Parathyroid adenoma (tissue), 2 donors: Measurements from ENCODE around the gene SIDT1.

ENCODE experiments used
- H2AFZ ChIP-seq: fragments of 300-600 bp; sonication (generic); one replicate; pipeline ENCODE4 v1.7.0; 2017; ENCODE audit warnings: antibody characterized with exemption, mild to moderate bottlenecking
- H3K27ac ChIP-seq: fragments of 300-600 bp; sonication (generic); one replicate; pipeline ENCODE4 v1.7.0; 2017
- H3K27me3 ChIP-seq: fragments of 300-600 bp; sonication (generic); one replicate; pipeline ENCODE4 v1.7.0; 2017; ENCODE audit warnings: low read length; ENCODE audit not compliant: control insufficient read depth, insufficient read depth
- H3K36me3 ChIP-seq: fragments of 300-600 bp; sonication (generic); one replicate; pipeline ENCODE4 v1.7.0; 2017; ENCODE audit warnings: low read length; ENCODE audit not compliant: control insufficient read depth, insufficient read depth
- H3K4me1 ChIP-seq: fragments of 300-600 bp; sonication (generic); one replicate; pipeline ENCODE4 v1.7.0; 2017; ENCODE audit warnings: control low read depth
- H3K4me2 ChIP-seq: fragments of 300-600 bp; sonication (generic); one replicate; pipeline ENCODE4 v1.7.0; 2017; ENCODE audit warnings: low read length
- H3K4me3 ChIP-seq: fragments of 300-600 bp; sonication (generic); one replicate; pipeline ENCODE4 v1.7.0; 2017; ENCODE audit warnings: low read depth, low read length
- H3K79me2 ChIP-seq: fragments of 300-600 bp; sonication (generic); one replicate; pipeline ENCODE4 v1.7.0; 2017; ENCODE audit warnings: control low read depth
- H3K9ac ChIP-seq: fragments of 300-600 bp; sonication (generic); one replicate; pipeline ENCODE4 v1.7.0; 2017; ENCODE audit warnings: mild to moderate bottlenecking
- H3K9me3 ChIP-seq: fragments of 300-600 bp; sonication (generic); one replicate; pipeline ENCODE4 v1.7.0; 2017; ENCODE audit warnings: low read length; ENCODE audit not compliant: control insufficient read depth
- TF ChIP-seq, protein P1 (sequence below): fragments of 300-600 bp; sonication (generic); IDR thresholded peaks from one replicate; pipeline ENCODE4 v1.7.0; 2017; ENCODE audit warnings: antibody characterized with exemption, mild to moderate bottlenecking
- donor health status: primary hyperparathyroidism.

The SIDT1 gene

DNA sequence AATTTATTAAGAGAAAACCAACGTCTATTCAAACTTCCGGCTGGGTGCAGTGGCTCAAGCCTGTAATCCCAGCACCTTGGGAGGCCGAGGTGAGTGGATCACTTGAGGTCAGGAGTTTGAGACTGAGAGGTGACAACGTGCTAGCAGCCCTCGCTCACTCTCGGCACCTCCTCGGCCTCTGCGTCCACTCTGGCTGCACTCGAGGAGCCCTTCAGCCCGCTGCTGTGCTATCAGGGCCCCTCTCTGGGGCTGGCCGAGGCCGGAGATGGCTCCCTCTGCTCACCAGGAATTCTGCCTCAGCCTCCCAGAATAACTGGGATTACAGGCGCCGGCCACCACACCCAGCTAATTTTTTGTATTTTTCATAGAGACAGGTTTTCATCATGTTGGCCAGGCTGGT, 105.4 kb downstream of the SIDT1 start:
- Histone ChIP-seq H3K79me2 (no peaks in the 10 kb centered on the region), H3K4me2 (no peak overlapping the region), H2AFZ (no peak overlapping the region), H3K27me3 (no peaks in the 10 kb centered on the region), H3K27ac (no peak overlapping the region), H3K4me3 (no peak overlapping the region), H3K9me3 (no peaks in the 10 kb centered on the region), H3K36me3 (no peaks in the 10 kb centered on the region), H3K4me1 (no peaks in the 10 kb centered on the region), H3K9ac (no peak overlapping the region)
- TF ChIP-seq, protein P1, sequence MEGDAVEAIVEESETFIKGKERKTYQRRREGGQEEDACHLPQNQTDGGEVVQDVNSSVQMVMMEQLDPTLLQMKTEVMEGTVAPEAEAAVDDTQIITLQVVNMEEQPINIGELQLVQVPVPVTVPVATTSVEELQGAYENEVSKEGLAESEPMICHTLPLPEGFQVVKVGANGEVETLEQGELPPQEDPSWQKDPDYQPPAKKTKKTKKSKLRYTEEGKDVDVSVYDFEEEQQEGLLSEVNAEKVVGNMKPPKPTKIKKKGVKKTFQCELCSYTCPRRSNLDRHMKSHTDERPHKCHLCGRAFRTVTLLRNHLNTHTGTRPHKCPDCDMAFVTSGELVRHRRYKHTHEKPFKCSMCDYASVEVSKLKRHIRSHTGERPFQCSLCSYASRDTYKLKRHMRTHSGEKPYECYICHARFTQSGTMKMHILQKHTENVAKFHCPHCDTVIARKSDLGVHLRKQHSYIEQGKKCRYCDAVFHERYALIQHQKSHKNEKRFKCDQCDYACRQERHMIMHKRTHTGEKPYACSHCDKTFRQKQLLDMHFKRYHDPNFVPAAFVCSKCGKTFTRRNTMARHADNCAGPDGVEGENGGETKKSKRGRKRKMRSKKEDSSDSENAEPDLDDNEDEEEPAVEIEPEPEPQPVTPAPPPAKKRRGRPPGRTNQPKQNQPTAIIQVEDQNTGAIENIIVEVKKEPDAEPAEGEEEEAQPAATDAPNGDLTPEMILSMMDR = no peak

DNA sequence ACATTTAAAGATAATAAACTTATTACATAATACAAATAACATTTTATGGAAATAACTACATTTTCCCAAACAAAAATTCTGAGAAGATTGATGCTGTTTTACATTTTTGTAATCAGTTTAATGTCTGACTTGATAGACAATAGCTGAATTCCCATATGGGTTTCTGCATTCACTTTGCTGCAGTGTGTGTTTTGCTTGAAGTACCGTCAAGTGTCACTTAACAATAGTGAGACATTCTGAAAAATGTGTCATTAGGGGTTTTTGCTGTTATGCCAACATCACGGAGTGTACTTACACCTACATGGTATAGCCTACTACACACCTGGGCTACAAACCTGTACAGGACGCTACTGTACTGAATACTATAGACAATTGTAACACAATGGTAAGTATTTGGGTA, 106.6 kb downstream of the SIDT1 start:
- H3K79me2 ChIP-seq = no peaks in the 10 kb centered on the region
- no peaks in the 10 kb centered on the region for H3K9me3 ChIP-seq
- no peak overlapping the region for H2AFZ ChIP-seq
- H3K27ac ChIP-seq = no peak overlapping the region
- H3K9ac ChIP-seq = no peak overlapping the region
- H3K4me2 ChIP-seq = no peak overlapping the region
- no peaks in the 10 kb centered on the region for H3K36me3 ChIP-seq
- H3K27me3 ChIP-seq = no peaks in the 10 kb centered on the region
- TF ChIP-seq, protein P1 = no peak
- H3K4me3 ChIP-seq = no peak overlapping the region
- H3K4me1 ChIP-seq = no peaks in the 10 kb centered on the region

DNA sequence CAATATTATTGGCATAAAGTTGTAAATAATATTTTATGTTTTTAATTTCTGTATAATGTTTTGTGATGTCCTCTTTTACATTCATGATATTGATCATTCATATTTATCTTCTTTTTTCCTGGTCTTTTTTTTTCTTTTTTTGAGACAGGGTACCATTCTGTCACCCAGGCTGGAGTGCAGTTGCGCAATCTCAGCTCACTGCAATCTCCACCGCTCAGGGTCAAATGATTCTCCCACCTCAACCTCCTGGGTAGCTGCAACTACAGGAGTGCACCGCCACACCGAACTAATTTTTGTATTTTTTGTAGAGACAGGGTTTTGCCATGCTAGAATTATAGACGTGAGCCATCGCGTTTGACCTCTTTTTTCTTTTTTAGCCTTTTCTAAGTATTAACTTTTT, 111.2 kb downstream of the SIDT1 start:
- H3K27me3 ChIP-seq = no peaks in the 10 kb centered on the region
- TF ChIP-seq, protein P1 = no peak
- H3K9me3 ChIP-seq = no peaks in the 10 kb centered on the region
- H3K27ac ChIP-seq = no peak overlapping the region
- no peak overlapping the region for H3K4me3 ChIP-seq
- H3K36me3 ChIP-seq = no peaks in the 10 kb centered on the region
- no peak overlapping the region for H2AFZ ChIP-seq
- H3K9ac ChIP-seq = no peak overlapping the region
- no peaks in the 10 kb centered on the region for H3K79me2 ChIP-seq
- no peak overlapping the region for H3K4me2 ChIP-seq
- no peaks in the 10 kb centered on the region for H3K4me1 ChIP-seq

DNA sequence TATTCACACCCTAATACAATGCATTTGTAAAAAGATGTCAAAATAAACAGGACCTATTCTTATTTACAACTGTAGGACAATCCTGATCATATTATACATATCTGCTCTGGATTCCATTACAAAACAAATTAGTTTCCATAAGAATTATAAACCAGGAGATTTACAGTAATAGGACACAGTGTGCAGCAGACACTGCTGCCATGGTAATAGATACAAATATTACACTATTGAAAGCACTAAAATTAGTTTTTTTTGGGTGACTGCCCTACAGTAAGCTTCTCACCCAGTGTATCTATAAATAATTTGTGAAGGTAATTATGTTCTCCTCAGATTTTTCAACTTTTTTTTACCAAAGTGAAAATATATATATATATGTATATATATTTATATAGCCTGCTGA, 116.2 kb downstream of the SIDT1 start:
- no peak overlapping the region for H3K27ac ChIP-seq
- no peak overlapping the region for H2AFZ ChIP-seq
- no peak overlapping the region for H3K4me3 ChIP-seq
- no peaks in the 10 kb centered on the region for H3K27me3 ChIP-seq
- H3K9me3 ChIP-seq = no peaks in the 10 kb centered on the region
- no peaks in the 10 kb centered on the region for H3K36me3 ChIP-seq
- TF ChIP-seq, protein P1 = no peak
- H3K4me2 ChIP-seq = no peak overlapping the region
- H3K79me2 ChIP-seq = no peaks in the 10 kb centered on the region
- no peaks in the 10 kb centered on the region for H3K4me1 ChIP-seq
- H3K9ac ChIP-seq = no peak overlapping the region

DNA sequence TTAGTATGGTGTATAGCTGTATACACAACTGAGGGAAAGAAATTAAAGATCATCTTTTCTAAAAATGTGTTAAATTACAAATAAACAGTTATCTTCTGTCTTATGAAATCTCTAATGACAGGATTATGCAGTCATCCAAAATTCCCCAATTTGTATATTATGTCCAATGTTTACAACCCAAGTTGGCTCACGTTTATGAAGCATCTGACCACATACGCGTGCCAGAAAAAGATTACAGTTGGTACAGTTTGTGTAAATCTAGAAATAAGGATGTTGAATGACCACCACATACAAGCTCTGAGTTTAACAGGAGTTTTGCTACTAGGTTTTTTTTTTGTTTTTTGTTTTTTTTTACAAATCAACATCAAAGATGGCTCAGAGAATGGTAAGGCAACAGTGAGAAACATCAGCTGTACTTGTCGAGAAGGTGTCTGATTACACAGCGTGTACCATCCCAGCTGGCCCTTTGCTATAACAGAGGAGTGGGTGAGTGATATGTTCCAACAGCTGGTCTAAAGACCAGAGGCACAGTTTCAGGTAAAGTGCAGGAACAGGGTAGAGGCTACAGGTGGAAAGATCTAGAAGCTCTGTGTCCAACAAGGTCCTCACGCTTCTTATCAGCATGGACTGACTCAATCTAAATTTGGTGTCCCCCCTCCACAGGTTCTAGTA, 117.0 kb downstream of the SIDT1 start:
- Histone ChIP-seq H3K36me3 (no peaks in the 10 kb centered on the region), H3K27ac (no peak overlapping the region), H3K4me1 (peaks cover under 1% of the 10 kb centered on the region), H3K9ac (no peak overlapping the region), H3K9me3 (no peaks in the 10 kb centered on the region), H3K4me3 (no peak overlapping the region), H3K27me3 (no peaks in the 10 kb centered on the region), H2AFZ (no peak overlapping the region), H3K79me2 (no peaks in the 10 kb centered on the region), H3K4me2 (no peak overlapping the region)
- TF ChIP-seq, protein P1 = no peak
